ENCODE results near the gene IL10. TPM values are rescaled to one million over a fixed set of nuclear protein-coding genes. Genes with fewer than 3 reads are reported as not detected.

The IL10 gene
- total RNA-seq, 4 donors from 2014 or later = 0.26 to 0.61 (median 0.34) TPM

GRCh38 chr1:206760590-206760989 lies 11.7 kb downstream of the IL10 start:
- ATAC-seq = no peak
- in situ Hi-C loops (cut with MboI; ENCODE audit: low sequenced_read_pairs in 4 of 4) = no loop called here
- no peaks in the 10 kb centered on the region for H3K36me3 ChIP-seq
- H3K27ac ChIP-seq = no peak overlapping the region
- no peaks in the 10 kb centered on the region for H3K4me1 ChIP-seq
- intact Hi-C loops (cut with DNase I; ENCODE audit: low total_unique reads) = no loop called here
- no peak overlapping the region for H3K4me3 ChIP-seq
- no peaks in the 10 kb centered on the region for H3K9me3 ChIP-seq
- no peak for DNase-seq
- no peaks in the 10 kb centered on the region for H3K27me3 ChIP-seq
- TF ChIP-seq, protein P1, sequence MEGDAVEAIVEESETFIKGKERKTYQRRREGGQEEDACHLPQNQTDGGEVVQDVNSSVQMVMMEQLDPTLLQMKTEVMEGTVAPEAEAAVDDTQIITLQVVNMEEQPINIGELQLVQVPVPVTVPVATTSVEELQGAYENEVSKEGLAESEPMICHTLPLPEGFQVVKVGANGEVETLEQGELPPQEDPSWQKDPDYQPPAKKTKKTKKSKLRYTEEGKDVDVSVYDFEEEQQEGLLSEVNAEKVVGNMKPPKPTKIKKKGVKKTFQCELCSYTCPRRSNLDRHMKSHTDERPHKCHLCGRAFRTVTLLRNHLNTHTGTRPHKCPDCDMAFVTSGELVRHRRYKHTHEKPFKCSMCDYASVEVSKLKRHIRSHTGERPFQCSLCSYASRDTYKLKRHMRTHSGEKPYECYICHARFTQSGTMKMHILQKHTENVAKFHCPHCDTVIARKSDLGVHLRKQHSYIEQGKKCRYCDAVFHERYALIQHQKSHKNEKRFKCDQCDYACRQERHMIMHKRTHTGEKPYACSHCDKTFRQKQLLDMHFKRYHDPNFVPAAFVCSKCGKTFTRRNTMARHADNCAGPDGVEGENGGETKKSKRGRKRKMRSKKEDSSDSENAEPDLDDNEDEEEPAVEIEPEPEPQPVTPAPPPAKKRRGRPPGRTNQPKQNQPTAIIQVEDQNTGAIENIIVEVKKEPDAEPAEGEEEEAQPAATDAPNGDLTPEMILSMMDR (IDR thresholded peaks at IDR 0.05 in 4 of 5, conservative IDR thresholded peaks at IDR 0.05 in 1 of 5) = no peak
- TF ChIP-seq POLR2A (IDR thresholded peaks at IDR 0.05) = no peak

DNA sequence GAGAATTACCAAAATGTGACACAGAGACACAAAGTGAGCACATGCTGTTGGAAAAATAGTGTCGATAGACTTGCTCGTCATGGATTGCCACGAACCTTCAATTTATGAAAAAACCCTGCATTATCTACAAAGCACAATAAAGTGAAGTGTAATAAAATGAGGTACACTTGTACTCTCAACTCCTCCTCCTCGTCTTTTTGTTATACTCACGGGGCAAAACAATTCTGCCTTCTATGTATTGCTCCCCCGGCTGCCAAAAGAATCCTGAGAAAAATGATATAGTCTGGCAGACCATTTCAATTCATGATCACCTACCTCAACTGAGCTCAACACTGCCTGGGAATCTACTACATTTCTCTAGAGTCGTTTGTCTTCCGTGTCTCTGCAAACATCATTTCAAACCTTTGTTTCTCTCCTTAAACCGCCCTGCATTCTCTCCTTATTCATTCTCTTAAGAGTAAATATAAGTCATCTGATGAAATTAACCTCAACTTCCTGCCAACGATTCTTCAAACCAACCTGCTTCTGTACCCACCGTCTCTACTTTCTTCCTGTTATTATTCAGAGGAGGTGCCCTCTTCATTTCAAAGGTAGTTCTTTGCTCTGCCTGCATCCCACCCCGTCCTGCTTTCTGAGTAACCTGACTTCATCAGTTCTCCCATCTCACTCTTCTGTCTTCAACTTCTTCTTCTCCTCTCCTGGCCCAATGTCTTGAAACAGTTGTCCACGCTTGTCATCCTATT lies 14.6 kb downstream of the IL10 start:
- in situ Hi-C loops (cut with MboI; ENCODE audit: low sequenced_read_pairs in 4 of 4) = no loop called here
- ATAC-seq (no peak), DNase-seq (no peak)
- H3K4me1 ChIP-seq = no peaks in the 10 kb centered on the region
- no peaks in the 10 kb centered on the region for H3K9me3 ChIP-seq
- intact Hi-C loops (cut with DNase I; ENCODE audit: low total_unique reads) = no loop called here
- TF ChIP-seq POLR2A (IDR thresholded peaks at IDR 0.05) = no peak
- TF ChIP-seq, protein P1 (IDR thresholded peaks at IDR 0.05 in 4 of 5, conservative IDR thresholded peaks at IDR 0.05 in 1 of 5) = no peak
- no peaks in the 10 kb centered on the region for H3K27me3 ChIP-seq
- H3K27ac ChIP-seq = no peak overlapping the region
- H3K36me3 ChIP-seq = no peaks in the 10 kb centered on the region
- H3K4me3 ChIP-seq = no peak overlapping the region

DNA sequence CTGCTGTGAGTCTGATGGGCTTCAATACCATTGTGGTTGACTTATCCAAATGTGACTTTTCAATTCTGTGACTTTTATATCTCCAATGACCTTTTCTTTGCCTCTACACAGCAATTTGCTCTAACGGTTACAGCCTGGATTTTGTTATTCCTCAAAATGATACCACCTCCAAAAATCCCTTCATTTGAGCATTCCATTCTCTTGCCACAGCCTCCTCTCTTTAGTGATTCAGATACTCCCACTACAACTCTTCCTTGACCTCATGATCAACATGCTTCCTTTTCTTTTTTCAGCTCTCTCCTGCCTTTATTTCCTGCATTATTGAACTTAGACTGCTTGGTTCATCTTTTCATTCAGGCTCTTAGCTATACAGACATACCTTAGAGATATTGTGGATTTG lies 18.3 kb downstream of the IL10 start:
- intact Hi-C loops (cut with DNase I; ENCODE audit: low total_unique reads) (no loop called here), in situ Hi-C loops (cut with MboI; ENCODE audit: low sequenced_read_pairs in 4 of 4) (no loop called here)
- ATAC-seq = no peak
- Histone ChIP-seq H3K9me3 (no peaks in the 10 kb centered on the region), H3K4me3 (no peak overlapping the region), H3K27ac (no peak overlapping the region), H3K36me3 (no peaks in the 10 kb centered on the region), H3K4me1 (no peaks in the 10 kb centered on the region), H3K27me3 (no peaks in the 10 kb centered on the region)
- TF ChIP-seq, protein P1 (IDR thresholded peaks at IDR 0.05 in 4 of 5, conservative IDR thresholded peaks at IDR 0.05 in 1 of 5) = no peak
- no peak for TF ChIP-seq POLR2A (IDR thresholded peaks at IDR 0.05)
- DNase-seq = no peak

DNA sequence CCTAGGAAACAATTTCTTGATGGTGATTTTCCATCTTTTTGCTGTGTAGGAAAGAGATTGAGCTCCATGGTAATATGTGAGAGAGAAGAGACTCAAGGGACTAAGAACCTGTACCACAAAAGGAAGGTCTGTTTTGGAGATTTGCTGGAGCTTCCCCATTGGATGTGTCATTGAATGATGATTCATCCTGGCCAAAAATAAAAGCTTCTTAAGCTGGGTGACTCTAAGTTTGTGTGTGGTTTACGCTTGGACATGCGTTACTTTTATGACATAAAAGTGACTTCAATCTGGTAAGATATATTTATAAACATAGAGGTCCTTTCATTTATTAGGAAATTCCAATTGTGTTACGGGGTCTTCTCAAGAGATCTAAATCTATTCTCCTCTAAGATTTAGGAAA lies 19.2 kb downstream of the IL10 start:
- intact Hi-C loops (cut with DNase I; ENCODE audit: low total_unique reads) = no loop called here
- no peaks in the 10 kb centered on the region for H3K9me3 ChIP-seq
- no peak for DNase-seq
- H3K27ac ChIP-seq = no peak overlapping the region
- ATAC-seq = no peak
- no peaks in the 10 kb centered on the region for H3K27me3 ChIP-seq
- TF ChIP-seq, protein P1 (IDR thresholded peaks at IDR 0.05 in 4 of 5, conservative IDR thresholded peaks at IDR 0.05 in 1 of 5) = no peak
- TF ChIP-seq POLR2A (IDR thresholded peaks at IDR 0.05) = no peak
- no peaks in the 10 kb centered on the region for H3K36me3 ChIP-seq
- H3K4me3 ChIP-seq = no peak overlapping the region
- in situ Hi-C loops (cut with MboI; ENCODE audit: low sequenced_read_pairs in 4 of 4) = no loop called here
- H3K4me1 ChIP-seq = no peaks in the 10 kb centered on the region

DNA sequence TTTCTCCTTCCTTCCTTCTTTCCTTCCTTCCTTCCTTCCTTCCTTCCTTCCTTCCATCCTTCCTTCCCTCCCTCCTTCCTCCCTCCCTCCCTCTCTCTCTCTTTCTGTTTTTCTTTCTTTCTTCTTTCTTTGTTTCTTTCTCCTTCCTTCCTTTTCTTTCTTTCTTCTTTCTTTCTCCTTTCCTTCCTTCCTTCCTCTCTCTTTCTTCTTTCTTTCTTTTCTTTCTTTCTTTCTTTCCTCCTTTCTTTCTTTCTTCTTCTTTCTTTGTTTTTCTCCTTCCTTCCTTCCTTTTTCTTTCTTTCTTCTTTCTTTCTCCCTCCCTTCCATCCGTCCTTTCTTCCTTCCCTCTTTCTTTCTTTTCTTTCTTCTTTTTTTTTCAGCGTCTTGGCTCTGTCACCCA lies 19.8 kb downstream of the IL10 start:
- Histone ChIP-seq H3K36me3 (no peaks in the 10 kb centered on the region), H3K9me3 (no peaks in the 10 kb centered on the region), H3K4me1 (no peaks in the 10 kb centered on the region), H3K27ac (no peak overlapping the region), H3K4me3 (no peak overlapping the region), H3K27me3 (no peaks in the 10 kb centered on the region)
- TF ChIP-seq, protein P1 (IDR thresholded peaks at IDR 0.05 in 4 of 5, conservative IDR thresholded peaks at IDR 0.05 in 1 of 5) = no peak
- no peak for DNase-seq
- intact Hi-C loops (cut with DNase I; ENCODE audit: low total_unique reads) = no loop called here
- in situ Hi-C loops (cut with MboI; ENCODE audit: low sequenced_read_pairs in 4 of 4) = no loop called here
- no peak for ATAC-seq
